Stimulated activated CD4-positive, alpha-beta T cell treated with anti-CD3 and anti-CD28 coated beads, Interleukin-12 subunit alpha, Interleukin-12 subunit beta, amount 100 ng/mL, for 4 hours (primary cell): ENCODE data around the gene CEND1.

Experiments
- DNase-seq: peaks from one replicate; pipeline ENCODE4 v3.0.0-alpha.2; 2020

The CEND1 gene

GRCh38 chr11:794766-795633 is 5.1 kb upstream of the CEND1 start:
- no peak for DNase-seq

- no peak for DNase-seq
These were observed 4.3 kb upstream of the CEND1 start for GRCh38 chr11:794013-794765.

- no peak for DNase-seq
These were observed 3.7 kb upstream of the CEND1 start for GRCh38 chr11:793556-793955.

GRCh38 chr11:792873-793272 is 3.0 kb upstream of the CEND1 start:
- DNase-seq, result no peak

- DNase-seq, result no peak
These were observed 2.6 kb upstream of the CEND1 start for GRCh38 chr11:792535-792821.

- no peak for DNase-seq
These were observed 2.0 kb upstream of the CEND1 start for GRCh38 chr11:791658-792534.

GRCh38 chr11:790721-791564 is 1.1 kb upstream of the CEND1 start:
- DNase-seq, result no peak

GRCh38 chr11:788953-789940 is 643 bp downstream of the CEND1 start:
- DNase-seq, result no peak

- no peak for DNase-seq
These were observed 1.8 kb downstream of the CEND1 start for GRCh38 chr11:788009-788640.

GRCh38 chr11:787084-787675 is 2.7 kb downstream of the CEND1 start:
- DNase-seq, result no peak

GRCh38 chr11:786235-787083 is 3.4 kb downstream of the CEND1 start:
- no peak for DNase-seq

GRCh38 chr11:783581-784015 is 6.3 kb downstream of the CEND1 start:
- no peak for DNase-seq

- DNase-seq, result no peak
These were observed 7.4 kb downstream of the CEND1 start for GRCh38 chr11:782264-783174.

- DNase-seq, result no peak
These were observed 9.8 kb downstream of the CEND1 start for GRCh38 chr11:779955-780532.

GRCh38 chr11:778976-779954 is 10.6 kb downstream of the CEND1 start:
- no peak for DNase-seq
